NT2/D1 (cell line): ENCODE results near the gene GRPR.
A peak's percentile ranks its signal among the peaks of the same experiment; 100 is the strongest.

Experiments used
- DNase-seq: peaks from one replicate; pipeline ENCODE4 v3.0.0-alpha.2; 2011; ENCODE audit warnings: low read depth, low spot score
- H3K27me3 ChIP-seq: 2 replicates; pipeline ENCODE4 v1.6.0; 2011; ENCODE audit warnings: mild to moderate bottlenecking; ENCODE audit not compliant: insufficient read length, insufficient read depth
- H3K36me3 ChIP-seq: 2 replicates; pipeline ENCODE4 v1.6.1; 2011; ENCODE audit warnings: mild to moderate bottlenecking, low read length, mixed read lengths; ENCODE audit not compliant: insufficient read depth, insufficient read length
- H3K4me1 ChIP-seq: 2 replicates; pipeline ENCODE4 v1.5.1; 2011; ENCODE audit not compliant: insufficient read depth, insufficient read length
- H3K4me3 ChIP-seq: 2 replicates; pipeline ENCODE4 v1.5.1; 2011; ENCODE audit warnings: low read depth; ENCODE audit not compliant: insufficient read length
- H3K9ac ChIP-seq: 2 replicates; pipeline ENCODE4 v1.6.0; 2011; ENCODE audit warnings: low read depth; ENCODE audit not compliant: insufficient read length
- H3K9me3 ChIP-seq: 2 replicates; pipeline ENCODE4 v1.5.1; 2011; ENCODE audit warnings: mild to moderate bottlenecking, low read length; ENCODE audit not compliant: insufficient read depth
- SUZ12 ChIP-seq: IDR thresholded peaks from 2 replicates; pipeline ENCODE4 v1.6.1; 2011; ENCODE audit not compliant: insufficient read length, insufficient read depth; ENCODE audit errors: extremely low read depth
- YY1 ChIP-seq: IDR thresholded peaks from 2 replicates; pipeline ENCODE4 v1.6.1; 2011; ENCODE audit not compliant: insufficient read length, insufficient read depth
- ZNF274 ChIP-seq: IDR thresholded peaks from 2 replicates; pipeline ENCODE4 v1.6.1; 2011; ENCODE audit warnings: mild to moderate bottlenecking, low read depth, low read length

Gene GRPR

DNA sequence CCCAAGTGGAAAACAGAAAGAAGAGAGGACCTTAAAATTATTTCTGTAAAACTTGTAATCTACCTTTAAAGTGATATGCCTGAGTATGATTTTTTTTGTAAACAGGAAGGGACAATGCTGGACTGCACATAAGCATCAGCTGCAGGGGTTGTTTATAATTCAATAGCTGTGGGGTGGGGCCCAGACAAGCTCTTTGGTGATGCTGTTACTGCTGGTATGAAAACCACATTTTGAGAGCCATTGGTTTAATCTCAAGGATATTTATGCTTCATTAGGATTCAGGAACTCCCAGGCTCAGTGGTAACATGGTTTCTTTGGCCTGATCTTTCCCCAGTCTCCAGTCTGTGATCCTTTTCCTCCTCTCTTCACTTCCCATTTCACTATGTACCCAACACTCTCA is 34.3 kb upstream of the GRPR start:
- no peaks in the 10 kb centered on the region for H3K27me3 ChIP-seq
- H3K4me1 ChIP-seq = no peaks in the 10 kb centered on the region
- no peak overlapping the region for H3K9ac ChIP-seq
- TF ChIP-seq SUZ12 (no peak), ZNF274 (no peak), YY1 (no peak)
- H3K4me3 ChIP-seq = no peak overlapping the region
- H3K9me3 ChIP-seq = no peaks in the 10 kb centered on the region
- no peaks in the 10 kb centered on the region for H3K36me3 ChIP-seq
- no peak for DNase-seq

DNA sequence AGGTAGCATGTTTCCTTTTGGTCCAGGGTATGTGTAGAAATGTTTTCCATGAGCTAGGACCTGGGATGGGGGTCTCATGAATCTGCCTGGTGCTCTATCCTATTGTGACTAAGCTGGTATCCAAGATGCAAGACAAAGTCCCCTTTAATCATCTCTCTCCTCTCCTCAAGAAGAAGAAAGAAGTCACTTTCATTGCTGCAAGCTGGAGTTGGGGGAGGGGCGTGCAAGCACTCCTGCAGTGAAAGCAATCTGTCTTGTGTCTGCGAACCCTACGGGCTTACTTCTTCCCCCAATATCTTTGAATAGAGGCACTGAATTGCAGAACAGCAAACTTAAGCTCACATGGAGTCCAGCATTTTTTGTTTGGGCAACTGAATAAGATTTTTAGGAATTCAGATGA is 27.2 kb upstream of the GRPR start:
- Histone ChIP-seq H3K4me1 (no peaks in the 10 kb centered on the region), H3K27me3 (no peaks in the 10 kb centered on the region), H3K9me3 (no peaks in the 10 kb centered on the region), H3K9ac (peak overlapping the region; percentile 3), H3K36me3 (no peaks in the 10 kb centered on the region), H3K4me3 (no peak overlapping the region)
- TF ChIP-seq YY1 = no peak
- TF ChIP-seq SUZ12 = no peak
- no peak for TF ChIP-seq ZNF274
- peak; percentile 28 for DNase-seq

DNA sequence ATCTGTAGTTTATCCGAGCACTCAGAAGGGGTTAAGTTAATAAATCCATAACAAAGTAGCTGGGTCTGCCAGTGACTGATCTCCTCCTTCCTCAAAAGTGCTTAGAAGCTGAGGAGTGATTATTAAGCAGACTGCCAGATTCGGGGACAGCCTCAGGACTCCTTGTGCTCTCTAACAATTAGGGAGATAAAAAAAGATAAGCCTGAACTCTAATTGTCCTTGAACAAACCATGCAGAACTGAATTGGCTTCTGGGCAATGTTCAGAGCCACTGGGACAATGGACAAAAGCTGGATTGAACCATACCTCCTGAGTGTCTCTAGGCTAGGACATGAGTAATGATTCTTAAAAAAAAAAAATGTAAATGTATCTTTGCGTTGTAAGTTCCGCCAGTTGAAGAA is 22.7 kb upstream of the GRPR start:
- no peak overlapping the region for H3K9ac ChIP-seq
- DNase-seq = no peak
- H3K36me3 ChIP-seq = no peaks in the 10 kb centered on the region
- no peaks in the 10 kb centered on the region; the same call in 1 of the 2 replicates for H3K9me3 ChIP-seq
- TF ChIP-seq SUZ12 (no peak), ZNF274 (no peak), YY1 (no peak)
- no peaks in the 10 kb centered on the region for H3K27me3 ChIP-seq
- no peak overlapping the region for H3K4me3 ChIP-seq
- no peaks in the 10 kb centered on the region for H3K4me1 ChIP-seq

DNA sequence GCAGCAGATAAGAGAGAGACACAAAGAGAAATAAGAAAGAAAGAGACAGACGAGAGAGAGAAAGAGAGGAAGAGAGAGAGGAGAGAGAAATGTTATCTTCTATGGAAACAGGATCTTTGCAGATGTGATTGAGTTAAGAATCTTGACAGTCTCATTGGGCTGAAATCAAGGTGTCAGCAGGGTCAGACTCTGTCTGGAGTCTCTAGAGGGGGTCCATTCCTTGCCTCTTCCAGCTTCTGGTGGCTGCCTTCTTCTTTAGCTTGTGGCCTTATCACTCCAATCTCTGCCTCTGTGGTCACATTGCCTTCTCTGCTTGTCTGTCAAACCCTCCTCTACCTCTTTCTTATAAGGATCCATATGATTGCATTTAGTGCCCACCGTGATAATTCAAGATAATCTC is 21.8 kb upstream of the GRPR start:
- no peak for DNase-seq
- Histone ChIP-seq H3K36me3 (no peaks in the 10 kb centered on the region), H3K27me3 (no peaks in the 10 kb centered on the region), H3K9me3 (no peaks in the 10 kb centered on the region; the same call in 1 of the 2 replicates), H3K4me3 (no peak overlapping the region), H3K4me1 (no peaks in the 10 kb centered on the region), H3K9ac (no peak overlapping the region)
- TF ChIP-seq SUZ12 = no peak
- TF ChIP-seq YY1 = no peak
- no peak for TF ChIP-seq ZNF274

DNA sequence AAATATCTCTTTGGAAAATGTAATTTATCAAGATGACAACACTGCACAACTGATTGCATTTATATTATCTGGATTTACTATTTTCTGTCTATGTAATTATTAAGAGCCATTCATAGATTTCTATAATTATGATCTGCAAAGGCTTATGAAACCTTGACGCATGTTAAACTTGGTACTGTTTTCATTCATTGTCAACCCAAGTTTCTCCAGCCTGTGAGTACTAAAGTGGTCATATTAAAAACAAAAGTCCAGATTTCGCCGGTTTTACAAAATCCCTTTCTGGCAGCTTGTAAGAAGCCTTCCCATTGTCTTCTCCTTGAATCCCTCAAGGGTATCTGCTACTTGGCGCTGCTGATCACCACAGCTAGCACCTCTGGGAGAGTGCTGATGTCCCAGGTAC is 19.7 kb upstream of the GRPR start:
- Histone ChIP-seq H3K4me1 (no peaks in the 10 kb centered on the region), H3K36me3 (no peaks in the 10 kb centered on the region), H3K9me3 (no peaks in the 10 kb centered on the region; the same call in 1 of the 2 replicates), H3K27me3 (no peaks in the 10 kb centered on the region), H3K9ac (no peak overlapping the region), H3K4me3 (no peak overlapping the region)
- DNase-seq = no peak
- TF ChIP-seq YY1 (no peak), ZNF274 (no peak), SUZ12 (no peak)

DNA sequence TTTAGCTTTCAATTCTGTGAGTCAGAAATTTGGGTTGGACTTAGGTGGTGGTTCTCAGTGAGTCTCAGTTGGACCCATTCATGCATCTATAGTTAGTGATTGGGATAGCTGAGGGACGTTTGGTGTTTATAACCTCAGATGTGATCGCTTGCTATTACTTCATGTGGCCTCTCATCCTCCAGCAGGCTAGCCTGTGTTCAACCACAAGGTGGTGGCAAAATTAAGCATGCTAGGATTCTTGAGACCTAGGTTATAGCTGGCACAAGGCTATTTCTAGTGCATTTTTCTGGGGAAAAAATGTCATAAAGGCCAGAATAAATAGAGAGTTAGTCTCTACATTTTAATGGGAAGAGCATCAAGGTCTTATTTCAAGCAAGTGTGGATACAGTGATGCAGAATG is 10.9 kb upstream of the GRPR start:
- Histone ChIP-seq H3K9me3 (no peaks in the 10 kb centered on the region), H3K4me1 (no peaks in the 10 kb centered on the region), H3K9ac (no peak overlapping the region), H3K27me3 (no peaks in the 10 kb centered on the region), H3K36me3 (no peaks in the 10 kb centered on the region), H3K4me3 (no peak overlapping the region)
- TF ChIP-seq YY1 (no peak), ZNF274 (no peak), SUZ12 (no peak)
- no peak for DNase-seq

DNA sequence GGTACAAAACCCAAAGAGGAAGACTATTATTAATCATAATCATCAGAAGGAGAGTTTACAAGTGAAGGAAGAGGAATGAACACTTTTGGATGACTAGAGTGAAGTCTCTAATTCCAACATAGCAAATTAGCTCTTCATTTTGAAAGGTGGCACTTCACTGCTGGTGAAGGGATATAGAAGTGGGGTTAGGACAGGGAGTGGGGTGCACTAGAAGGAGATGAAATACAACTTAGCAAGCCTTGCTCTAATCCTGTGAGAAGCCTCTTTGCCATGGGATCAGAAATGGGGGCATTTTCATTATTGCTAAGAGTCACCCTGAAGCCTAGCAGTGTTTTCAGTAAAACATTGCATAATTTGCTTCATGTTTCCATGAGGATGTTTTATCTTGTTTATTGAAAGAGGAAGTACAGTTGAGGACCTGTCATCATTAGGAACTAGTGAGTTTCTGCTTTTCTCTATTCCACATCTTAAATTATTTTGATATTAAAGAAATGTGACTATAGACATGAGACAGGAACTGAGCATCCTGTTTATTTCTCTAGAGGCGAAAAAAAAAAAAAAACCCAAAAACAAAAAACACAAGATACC is 9.3 kb upstream of the GRPR start:
- Histone ChIP-seq H3K9me3 (no peaks in the 10 kb centered on the region; the same call in 1 of the 2 replicates), H3K4me1 (no peaks in the 10 kb centered on the region), H3K27me3 (no peaks in the 10 kb centered on the region), H3K36me3 (no peaks in the 10 kb centered on the region), H3K4me3 (no peak overlapping the region), H3K9ac (no peak overlapping the region)
- DNase-seq = no peak
- TF ChIP-seq YY1 (no peak), SUZ12 (no peak), ZNF274 (no peak)

DNA sequence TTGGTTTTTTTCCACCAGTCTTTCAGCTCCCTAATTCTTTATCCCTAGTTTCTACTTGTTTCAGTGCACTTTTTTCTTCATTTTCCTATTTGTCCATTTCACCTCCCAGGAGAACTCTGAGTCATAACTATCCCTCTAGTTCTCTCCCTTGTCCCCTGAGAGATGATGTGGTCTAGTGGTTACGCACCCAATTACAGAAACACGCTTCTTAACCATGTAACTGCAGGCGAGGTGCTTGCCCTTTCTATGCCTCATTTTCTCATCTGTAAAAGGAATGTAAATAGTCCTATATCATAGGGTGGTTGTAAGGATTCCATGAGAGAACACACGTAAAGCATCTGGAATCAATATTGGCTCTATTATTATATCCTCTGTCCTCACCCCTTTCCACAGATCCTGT is 8.8 kb upstream of the GRPR start:
- Histone ChIP-seq H3K27me3 (no peaks in the 10 kb centered on the region), H3K36me3 (no peaks in the 10 kb centered on the region), H3K9me3 (no peaks in the 10 kb centered on the region; the same call in 1 of the 2 replicates), H3K9ac (no peak overlapping the region), H3K4me1 (no peaks in the 10 kb centered on the region), H3K4me3 (no peak overlapping the region)
- TF ChIP-seq YY1 (no peak), ZNF274 (no peak), SUZ12 (no peak)
- DNase-seq = no peak
